Measurements from ENCODE around the gene SHC1.
A peak's percentile ranks its signal among the peaks of the same experiment; 100 is the strongest.

SHC1 gene

DNA sequence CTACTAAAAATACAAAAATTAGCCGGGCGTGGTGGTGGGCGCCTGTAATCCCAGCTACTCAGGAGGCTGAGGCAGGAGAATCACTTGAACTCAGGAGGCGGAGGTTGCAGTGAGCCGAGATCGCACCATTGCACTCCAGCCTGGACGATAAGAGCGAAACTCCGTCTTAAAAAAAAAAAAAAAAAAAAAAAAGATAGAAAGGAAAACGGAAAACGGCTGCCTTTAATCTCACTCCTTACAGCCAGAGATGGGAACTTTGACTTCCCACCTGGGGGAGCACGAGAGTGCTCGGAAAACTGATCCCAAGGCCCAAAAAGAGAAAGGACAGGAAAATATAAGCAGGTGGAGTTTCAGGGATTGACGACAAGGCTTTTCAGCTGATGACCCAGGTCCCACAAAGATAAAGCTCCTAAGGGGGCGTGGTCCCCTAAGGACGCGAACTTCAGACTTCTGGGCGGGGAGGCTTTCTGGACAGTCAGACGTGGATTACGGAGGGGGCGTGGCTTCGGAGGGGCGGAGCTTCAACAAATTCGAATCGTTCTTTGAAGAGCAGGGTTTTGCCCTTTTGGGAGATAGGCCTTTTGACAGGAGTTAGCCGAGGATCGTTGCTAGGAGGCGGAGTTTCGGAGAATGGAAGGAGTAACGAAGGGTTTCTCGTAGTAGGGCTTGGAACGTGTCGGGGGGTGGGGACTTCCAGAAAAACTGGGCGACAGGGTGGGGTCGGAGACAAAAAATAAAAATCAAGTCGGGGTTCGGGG is 3.0 kb upstream of the SHC1 start:
- peak; percentile 97 for DNase-seq

DNA sequence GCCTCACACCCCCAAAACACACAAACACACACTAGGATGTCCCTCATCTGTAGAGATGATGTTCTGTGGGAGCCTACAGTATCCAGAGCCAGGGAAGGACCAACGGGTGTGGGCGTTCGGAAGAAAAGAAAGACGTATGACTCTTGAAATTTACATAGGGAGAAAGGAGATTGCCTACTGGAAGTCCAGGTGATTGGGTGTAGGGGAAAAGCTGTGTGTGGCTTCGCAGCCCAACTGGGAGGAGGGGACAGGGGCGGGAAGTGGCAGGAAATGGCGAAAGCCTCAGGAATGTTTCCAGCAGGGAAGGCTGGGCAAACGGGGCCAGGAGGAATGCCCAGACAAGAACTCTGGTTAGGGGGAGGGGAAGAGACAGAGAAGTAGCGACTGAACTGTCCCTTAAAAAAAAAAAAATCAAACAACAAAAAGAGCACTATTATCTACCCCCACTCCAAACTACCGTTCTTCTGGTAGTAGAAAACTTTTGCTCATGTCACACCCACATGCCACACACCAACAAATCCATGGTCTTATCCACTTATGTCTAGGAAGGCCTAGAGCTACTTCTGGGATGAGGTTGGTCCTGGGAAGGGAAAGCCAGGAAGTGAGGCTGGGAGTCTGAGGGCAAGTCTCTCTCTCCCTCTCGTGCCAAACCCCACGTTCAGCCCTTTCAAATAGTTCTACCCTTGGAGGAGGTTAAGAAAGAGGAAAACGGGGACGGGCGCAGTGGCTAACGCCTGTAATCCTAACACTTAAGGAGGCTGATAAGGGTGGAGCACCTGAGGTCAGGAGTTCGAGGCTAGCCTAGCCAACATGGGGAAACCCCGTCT is 2.2 kb upstream of the SHC1 start:
- peak; percentile 98 for DNase-seq

DNA sequence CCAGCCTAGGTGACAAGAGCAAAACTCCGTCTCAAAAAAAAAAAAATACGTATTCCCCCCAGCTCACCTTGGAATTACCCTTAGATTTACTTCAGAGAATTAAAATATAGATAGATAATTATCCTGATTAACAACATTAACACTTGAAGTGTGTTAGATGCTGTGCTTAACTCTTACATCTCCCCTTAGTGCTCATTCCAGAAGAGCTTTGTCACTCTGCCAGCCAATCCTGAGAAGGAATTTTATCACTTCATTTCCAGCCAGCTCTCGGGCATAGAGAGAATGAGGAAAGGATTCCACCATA is 1.6 kb upstream of the SHC1 start:
- no peak for DNase-seq

DNA sequence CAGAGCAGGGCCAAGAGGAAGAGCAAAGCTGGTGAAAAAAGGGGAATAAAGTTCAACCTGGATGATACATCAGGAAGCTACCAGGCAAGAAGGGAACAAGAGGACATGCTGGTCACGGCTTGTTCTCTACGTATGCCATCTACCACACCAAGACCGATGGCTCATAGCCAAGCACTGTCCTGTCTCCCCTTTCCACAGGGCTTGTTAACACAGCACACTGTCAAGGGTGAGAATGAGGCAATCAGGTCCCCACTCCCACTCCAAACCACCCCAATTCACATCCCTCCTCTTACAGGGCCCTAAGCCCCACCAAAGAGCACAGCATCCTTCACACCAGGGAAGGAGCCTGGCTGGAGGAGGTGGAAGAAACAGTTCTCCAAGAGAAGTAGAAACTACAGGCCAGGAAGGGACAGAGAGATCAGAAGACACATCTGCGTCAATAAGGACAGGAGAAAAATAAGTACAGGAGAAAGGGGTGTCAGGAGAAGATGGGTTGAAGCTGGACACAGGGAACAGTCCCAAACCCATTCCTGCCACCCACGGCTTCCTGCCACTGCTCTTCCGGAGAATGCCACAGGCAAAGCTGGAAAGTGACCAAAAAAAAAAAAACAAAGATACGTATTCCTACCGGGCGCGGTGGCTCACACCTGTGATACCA is 923 bp upstream of the SHC1 start:
- no peak for DNase-seq

DNA sequence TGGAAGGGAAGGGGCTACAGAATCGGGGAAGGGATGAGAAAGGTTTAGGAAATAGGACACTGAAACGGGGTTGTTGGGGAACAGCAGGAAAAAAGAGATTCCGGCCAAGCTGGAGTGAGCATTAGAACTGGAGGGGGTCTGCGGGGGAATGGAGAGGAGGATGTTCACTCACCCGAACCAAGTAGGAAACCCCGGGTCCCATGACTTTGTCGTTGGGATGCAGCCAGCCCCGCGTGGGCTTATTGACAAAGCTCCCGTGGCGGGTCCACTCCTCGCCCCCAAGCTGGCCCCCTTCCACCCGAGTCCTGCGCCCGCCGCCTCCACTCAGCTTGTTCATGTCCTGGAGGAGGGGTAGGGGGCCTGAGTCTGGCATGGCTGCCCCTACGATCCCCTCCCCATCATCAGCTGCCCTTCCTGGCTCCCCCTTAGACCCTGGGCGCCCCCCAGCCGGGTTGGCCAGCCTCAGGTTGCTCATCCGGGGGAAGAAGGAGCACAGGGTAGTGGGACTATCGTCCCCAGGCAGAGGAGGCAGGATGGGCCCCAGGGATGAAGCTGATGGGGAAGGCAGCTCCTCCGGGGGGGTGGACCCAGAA is 591 bp downstream of the SHC1 start:
- no peak for DNase-seq

DNA sequence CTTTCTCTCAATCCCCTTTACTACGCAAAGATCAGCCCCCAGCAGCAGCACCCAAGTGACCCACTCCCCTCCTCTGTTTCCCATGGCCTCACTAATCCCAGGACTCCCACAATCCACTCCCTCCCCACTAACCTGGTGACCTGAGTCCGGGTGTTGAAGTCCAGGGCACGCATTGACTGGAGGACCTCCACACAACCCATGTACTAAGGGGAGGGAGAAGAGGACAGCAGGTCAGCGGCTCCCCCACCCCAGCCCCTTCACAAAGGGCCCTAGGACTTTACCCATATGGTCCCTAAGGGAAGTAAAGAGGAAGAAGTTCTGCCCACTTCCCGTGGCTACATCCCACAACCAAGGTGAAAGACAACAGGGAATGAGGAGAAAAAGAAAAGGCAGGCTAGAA is 1.3 kb downstream of the SHC1 start:
- no peak for DNase-seq

DNA sequence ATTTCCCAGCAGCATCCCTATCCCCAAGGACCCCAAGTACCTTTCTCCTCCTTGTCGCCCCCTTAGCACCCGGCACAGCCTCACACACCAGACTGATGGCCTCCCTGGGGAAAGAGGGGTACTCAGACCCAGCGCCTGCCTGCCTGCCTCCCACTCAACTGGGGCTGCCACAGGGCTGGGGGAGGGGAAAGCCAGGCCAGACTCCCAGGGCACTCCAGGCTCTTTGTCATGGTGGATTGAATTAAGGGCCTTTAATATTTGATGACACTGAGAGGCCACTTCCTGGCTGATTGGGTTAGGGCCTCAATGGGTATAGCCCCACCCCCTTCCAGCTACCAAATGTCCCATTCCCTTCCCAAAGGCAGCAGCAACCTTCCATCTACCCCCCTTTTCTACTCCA is 1.8 kb downstream of the SHC1 start:
- no peak for DNase-seq

DNA sequence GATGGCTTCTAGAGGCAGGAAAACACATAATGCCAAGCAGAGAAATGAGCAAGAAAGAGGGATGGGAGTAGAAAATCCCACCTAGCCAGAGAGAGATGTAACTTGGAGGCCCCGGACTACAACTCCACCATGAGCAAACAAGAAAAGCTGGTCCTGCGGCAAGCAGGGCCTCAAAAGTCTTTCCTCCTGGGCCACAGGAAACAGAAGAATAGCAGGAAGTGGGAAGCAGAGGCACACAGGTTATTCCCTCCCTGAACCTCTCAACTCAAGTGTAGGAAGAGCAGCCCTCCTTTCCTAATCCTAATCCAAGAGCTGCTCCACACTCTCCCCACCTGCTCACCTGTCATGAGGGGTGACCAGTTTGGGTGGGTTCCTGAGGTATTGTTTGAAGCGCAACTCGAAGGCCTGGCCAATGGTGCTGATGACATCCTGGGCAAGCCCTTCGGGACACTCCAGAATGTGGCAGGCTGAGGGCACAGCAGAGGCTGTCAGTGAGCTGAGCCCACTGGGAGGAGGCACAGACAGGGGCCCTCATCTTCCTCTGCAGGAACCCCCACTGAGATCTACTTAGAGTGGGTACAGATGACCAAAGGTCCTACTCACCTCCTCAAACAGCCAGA is 3.1 kb downstream of the SHC1 start:
- DNase-seq, result no peak

DNA sequence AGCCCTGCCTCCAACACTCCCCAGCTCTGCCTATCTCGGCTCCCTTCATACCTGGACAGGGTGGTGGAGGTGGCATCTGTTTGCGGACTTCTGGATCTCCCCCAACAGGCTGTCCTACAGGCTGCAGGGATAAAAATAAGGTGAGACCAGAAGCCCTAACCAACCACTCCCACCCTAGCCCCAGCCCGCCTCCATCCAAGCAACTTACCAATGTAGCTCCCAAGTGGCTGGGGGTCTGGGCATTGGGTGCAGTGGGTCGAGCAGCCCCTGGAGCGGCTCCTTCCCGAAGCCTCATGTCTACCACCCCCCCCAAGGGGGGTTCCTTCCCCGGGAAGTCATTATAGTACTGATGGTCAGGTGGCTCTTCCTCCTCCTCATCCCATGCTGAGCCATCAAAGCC is 4.4 kb downstream of the SHC1 start:
- DNase-seq, result no peak

DNA sequence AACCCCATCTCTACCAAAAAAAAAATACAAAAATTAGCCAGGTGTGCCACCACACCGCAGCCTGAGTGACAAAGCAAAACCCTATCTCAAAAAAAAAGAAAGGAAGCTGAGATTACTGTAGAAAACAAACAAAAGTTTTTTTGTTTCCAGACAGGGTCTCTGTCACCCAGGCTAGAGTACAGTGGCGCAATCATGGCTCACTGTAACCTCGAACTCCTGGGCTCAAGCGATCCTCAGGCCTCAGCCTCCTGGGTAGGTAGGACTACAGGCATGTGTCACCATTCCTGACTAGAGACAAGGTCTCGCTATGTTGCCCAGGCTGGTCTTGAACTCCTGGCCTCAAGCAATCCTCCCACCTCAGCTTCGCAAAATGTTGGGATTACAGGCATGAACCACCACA is 6.2 kb downstream of the SHC1 start:
- DNase-seq, result no peak

DNA sequence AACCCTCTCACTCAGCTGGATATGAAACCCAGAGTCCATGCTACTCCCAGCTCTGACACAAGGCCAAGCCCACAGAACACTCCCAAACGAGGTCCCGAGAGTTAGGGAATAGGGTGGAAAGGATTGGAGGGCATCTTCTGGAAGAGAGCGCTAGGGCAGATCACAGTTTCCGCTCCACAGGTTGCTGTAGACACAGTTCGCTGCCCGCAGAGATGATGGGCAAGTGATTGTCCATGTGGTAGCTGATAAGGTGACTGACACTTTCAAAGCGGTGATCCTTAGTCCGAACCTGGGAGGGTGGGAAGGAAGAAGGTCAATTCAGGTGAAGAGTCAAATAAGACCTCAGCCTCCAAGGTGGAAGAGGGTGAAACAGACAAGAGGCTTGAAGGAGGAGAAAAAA is 6.9 kb downstream of the SHC1 start:
- DNase-seq, result no peak

DNA sequence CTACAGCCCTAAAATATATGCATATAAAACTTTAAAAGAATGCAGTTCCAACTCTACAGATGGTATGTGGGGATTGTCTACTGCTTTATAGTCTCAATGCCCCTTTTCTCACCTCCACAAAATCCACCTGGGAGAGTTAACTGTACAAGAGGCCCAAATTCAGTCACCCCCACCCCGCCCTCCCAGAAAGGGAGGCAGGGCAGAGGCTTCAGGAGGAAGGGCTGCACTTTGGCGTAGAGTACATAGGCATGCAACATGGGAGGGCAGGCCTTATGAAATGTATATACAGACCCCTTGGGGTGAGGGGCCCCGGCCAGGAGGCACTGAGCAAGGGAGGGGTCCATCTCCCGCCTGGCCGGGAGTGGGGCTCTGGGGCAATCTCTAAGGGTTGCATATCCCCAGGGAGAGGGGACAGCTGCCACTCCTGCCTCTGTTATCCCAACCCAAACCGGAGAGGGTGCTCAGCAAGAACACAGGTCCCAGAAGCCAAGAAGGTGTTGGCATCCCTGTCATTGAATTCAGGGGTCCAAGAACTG is 7.7 kb downstream of the SHC1 start:
- DNase-seq, result no peak

DNA sequence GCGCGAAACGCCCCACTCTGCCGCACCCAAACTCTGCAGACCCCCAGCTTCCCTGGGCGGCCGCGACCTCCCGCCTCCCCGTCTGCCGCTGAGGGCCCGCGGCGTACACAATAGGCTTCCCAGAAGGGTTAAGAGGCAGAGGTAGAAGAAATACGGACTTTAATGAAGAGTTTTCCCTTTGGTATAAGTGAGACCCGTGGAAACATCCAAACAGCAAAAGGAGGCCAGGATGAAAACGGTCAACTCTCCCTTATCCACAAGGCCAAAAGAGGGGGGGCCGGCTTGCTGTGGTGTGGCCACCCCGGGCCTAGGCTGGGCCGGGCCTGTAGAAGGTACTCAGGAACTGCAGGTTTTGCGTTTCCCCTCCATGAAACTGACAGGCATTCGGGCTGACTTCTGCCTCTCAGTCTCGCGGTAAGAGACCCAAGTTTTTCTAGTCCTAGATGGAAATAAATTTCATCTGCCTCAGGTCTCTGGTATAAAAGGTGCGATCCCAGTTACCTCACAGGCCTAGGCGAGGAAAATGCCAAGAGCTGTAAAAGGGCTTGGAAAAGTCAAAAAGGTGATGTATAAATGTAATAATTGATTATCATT is 8.3 kb downstream of the SHC1 start:
- no peak for DNase-seq

DNA sequence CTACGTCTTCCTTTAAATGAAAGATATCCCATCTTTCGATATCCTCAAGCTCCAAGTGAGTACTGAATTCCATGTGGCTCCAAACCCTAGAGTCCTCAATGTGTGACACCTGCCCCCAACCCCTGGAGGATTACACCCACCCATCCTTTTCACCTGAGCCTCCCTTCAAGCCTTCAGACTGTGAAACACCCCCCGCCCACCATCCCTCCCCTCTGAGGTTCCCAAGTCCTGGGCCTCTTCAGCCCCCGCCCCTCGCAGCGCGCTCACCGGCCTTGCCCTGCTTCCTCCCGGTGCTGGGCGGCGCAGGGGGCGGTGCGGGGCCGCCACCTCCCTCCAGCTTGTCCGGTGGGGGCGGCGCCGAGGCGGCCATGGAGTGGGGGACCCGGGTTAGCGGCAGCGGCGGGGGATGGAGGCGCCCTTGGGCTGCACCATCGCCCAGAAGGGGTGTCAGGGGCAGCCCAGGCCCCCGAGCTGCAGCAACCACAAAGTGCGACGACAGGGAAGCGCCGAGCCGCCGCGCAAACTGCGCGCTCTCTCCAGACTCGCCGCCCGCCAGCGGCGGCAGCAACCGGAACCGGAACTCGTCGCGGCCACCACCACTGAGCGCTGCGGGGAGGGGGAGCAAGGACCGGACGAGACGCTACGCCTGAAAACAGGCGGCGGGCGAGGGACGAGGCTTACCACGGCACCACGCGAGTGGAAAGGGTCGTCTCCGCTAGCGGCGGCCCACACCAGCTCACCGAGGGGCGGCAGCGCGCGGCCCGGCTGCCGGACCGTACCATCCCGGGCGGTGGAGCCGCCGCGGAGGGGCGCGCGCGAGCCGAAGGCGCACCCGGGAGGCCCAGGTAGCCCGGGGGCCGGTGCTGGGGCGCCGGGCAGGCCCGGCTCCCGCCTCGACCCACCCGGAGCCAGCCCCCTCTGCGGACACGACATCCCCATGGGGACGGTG is 9.1 kb downstream of the SHC1 start, which contains the start of gene PYGO2:
Gene PYGO2 (minus strand): TSS at position 576 of the 949 bp plus-strand sequence. CDS start 206 bp downstream, at position 370.
- peak; percentile 76 for DNase-seq

DNA sequence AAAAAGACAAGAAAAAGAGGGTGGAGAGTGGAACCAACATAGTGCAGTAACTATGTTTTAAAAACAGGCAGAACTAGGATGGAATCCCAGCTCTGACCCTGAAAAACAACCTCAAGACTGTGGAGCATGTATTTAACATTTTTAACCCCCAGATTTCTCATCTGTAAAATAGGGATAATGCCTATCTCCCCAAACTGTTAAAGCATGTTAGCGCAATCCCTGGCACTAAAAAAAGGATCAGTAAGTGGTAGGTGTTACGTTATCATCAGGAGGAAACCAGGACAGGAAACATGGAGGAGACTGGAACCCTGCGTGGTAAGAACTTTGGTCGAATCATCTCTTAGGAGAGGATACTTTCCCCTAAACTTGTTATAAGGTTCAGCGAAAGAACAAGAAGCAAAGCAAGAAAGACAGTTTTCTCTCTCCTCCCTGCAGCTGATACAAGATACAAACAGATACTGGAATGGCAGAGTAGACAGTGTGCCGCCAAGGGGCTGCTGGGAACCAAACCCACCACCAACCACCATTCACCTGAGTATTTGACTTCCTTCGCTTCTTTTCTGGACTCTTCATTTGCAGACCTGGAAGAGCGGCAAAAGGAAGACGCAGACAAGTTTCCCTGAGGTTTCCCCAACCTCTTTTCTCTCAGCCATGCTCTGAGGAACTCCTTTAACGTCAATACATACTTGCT is 10.0 kb downstream of the SHC1 start:
- DNase-seq, result no peak

DNA sequence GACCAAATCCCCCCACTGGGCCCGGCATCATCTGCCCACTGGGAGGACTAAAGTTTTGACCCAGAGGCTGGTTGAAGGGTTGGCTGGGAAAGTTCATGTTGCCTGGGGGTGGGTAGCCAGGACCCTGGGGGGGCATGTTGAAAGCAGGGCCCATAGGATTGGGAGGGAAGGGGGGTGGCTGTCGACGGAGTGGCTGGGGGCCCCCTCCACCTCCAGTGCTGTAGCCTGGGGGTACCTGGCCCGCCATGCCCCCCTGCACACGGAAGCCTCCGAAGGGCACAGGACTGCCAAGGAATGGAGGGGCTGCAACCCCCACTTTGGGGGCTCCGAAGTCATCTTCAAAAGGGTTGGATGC is 11.1 kb downstream of the SHC1 start:
- no peak for DNase-seq

DNA sequence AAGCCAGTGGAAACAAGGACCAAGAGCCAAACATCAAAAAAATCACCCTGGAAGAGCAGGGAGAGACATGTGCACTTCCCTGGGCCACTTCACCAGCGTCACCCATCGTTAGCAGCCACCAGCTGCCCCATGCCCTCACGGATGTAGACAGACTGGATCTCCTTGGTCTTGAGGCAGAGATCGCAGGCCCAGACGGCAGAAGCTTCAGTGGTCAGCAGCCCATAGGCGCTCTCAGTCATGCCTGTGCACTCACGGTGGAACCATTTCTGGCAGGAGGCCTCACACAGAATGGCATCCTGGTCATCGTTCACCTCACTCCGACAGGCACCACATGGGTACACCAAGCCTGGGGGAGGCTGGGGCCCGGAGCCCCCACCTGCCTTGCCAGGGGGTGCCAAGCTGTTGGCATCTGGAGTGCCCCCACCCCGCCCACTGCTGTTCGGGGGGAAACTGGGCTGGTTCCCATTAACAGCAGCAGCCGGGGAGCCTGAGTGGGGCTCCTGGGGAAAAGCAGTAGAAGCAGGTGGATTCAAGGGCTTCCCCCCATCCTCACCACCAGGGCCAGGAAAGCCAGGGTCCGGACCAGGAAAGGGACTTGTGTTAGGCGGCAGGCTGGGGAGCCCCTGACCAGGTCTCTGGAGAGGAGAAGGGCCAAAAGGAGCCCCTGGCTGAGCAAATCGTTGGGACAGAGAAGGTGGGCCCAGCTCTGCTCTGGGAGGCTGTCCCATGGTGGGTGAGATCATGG is 11.7 kb downstream of the SHC1 start:
- DNase-seq, result no peak

DNA sequence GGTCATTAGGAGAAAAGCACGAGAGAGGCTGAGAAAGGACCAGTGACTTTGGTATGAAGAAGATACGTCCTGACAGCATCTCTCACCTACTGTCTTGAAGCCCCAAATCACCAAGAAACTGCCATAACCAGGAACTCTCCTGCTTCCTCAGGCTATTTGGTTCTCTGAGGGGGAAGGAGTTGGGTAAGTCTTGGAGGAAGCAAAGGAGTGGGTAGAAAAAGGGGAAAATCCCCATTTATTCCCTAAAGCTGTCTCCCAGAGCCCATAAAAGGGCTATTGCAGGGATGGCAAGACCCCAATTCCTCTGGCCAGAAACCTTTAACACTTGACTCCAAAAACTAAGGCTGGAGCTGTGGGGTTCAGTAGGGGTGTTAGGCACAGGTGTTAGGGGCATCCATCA is 12.5 kb downstream of the SHC1 start:
- no peak for DNase-seq

DNA sequence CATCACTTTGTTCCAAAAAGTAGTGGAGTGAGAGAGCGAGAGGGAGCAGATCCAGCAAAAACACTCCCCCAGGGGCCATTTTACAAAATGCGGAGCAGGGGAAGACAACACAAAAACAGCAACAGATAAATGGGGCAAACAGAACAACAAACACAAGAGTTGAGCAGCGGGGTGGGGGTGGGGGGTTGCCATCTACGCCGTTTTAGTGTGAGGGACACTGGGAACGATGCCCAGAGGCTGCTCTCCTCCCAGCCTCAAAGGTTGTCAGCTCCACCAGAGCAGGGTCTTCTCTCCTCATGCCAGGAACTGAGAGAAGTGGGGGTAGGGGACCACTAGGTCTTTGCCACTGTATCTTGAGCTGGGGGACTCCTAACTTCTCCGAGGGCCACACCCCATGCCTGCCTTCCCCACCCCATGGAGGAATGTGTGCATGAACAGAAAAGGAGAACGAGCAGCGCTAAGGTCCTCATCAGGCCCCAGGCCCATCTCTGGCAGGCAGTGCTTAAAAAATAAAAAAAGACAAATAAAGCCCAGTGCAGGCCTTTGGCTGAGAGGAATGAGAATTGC is 13.4 kb downstream of the SHC1 start:
- DNase-seq, result no peak

Data from fibroblast of skin of abdomen (primary cell).